Measurements from ENCODE around the gene CTNND1.

CTNND1 gene

GRCh38 chr11:57762235-57762861 lies 746 bp downstream of the CTNND1 start:
- no peak for DNase-seq

GRCh38 chr11:57763568-57763967 lies 2.0 kb downstream of the CTNND1 start:
- no peak for DNase-seq

- DNase-seq, result no peak
Measured at GRCh38 chr11:57764021-57764420, 2.4 kb downstream of the CTNND1 start.

- no peak for DNase-seq
Measured at GRCh38 chr11:57764566-57764965, 3.0 kb downstream of the CTNND1 start.

- no peak for DNase-seq
Measured at GRCh38 chr11:57764972-57765371, 3.4 kb downstream of the CTNND1 start.

- no peak for DNase-seq
Measured at GRCh38 chr11:57770793-57771192, 9.2 kb downstream of the CTNND1 start.

- no peak for DNase-seq
Measured at GRCh38 chr11:57771365-57771764, 9.8 kb downstream of the CTNND1 start.

GRCh38 chr11:57772562-57772961 lies 11.0 kb downstream of the CTNND1 start:
- DNase-seq, result no peak

- no peak for DNase-seq
Measured at GRCh38 chr11:57773026-57773598, 11.5 kb downstream of the CTNND1 start.

GRCh38 chr11:57775491-57775890 lies 13.9 kb downstream of the CTNND1 start:
- DNase-seq, result no peak

- no peak for DNase-seq
Measured at GRCh38 chr11:57776031-57776521, 14.5 kb downstream of the CTNND1 start.

GRCh38 chr11:57776577-57777210 lies 15.1 kb downstream of the CTNND1 start:
- no peak for DNase-seq

- no peak for DNase-seq
Measured at GRCh38 chr11:57777969-57778317, 16.3 kb downstream of the CTNND1 start.

GRCh38 chr11:57778318-57779037 lies 16.9 kb downstream of the CTNND1 start:
- no peak for DNase-seq

- DNase-seq, result no peak
Measured at GRCh38 chr11:57779276-57779675, 17.7 kb downstream of the CTNND1 start.

- DNase-seq, result no peak
Measured at GRCh38 chr11:57781529-57781943, 19.9 kb downstream of the CTNND1 start.

GRCh38 chr11:57785072-57785471 lies 23.5 kb downstream of the CTNND1 start:
- DNase-seq, result no peak

GRCh38 chr11:57786436-57786835 lies 24.8 kb downstream of the CTNND1 start:
- no peak for DNase-seq

- DNase-seq, result no peak
Measured at GRCh38 chr11:57787006-57787604, 25.5 kb downstream of the CTNND1 start.

GRCh38 chr11:57787920-57788702 lies 26.5 kb downstream of the CTNND1 start:
- no peak for DNase-seq

GRCh38 chr11:57788703-57789088 lies 27.1 kb downstream of the CTNND1 start:
- DNase-seq, result no peak

- DNase-seq, result no peak
Measured at GRCh38 chr11:57791321-57792059, 29.9 kb downstream of the CTNND1 start.
